ENCODE measurements around the gene RASL10B. TPM values are rescaled to one million over a fixed set of nuclear protein-coding genes. Genes with fewer than 3 reads are reported as not detected.

The RASL10B gene
- total RNA-seq, 4 donors from 2014 or later = 9.9 to 63.8 (median 42.3) TPM

GRCh38 chr17:35708951-35709350 lies 22.5 kb upstream of the RASL10B start:
- ATAC-seq (ENCODE audit: low FRiP score) (no peak), DNase-seq (ENCODE audit: low spot score) (no peak)
- TF ChIP-seq CTCF (IDR thresholded peaks at IDR 0.05) = no peak

DNA sequence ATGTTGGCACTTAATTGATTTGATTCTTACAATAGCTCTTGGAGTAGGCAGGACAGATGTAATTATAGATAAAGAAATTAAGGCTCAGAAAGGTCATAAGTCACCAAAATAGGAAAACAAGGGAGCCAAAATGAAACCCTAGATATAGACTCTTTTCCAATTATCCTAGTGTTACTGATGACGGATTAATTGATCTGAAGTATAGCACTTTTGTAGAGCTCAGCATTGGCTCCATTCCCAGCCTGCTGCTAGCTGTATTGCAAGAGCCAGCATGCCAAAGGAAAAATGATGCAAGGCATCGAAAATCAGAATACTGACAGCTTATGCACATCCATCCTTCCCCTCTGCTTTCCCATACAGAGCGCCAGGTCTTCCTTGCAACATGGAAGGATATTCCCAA lies 21.6 kb upstream of the RASL10B start:
- ATAC-seq (ENCODE audit: low FRiP score) (no peak), DNase-seq (ENCODE audit: low spot score) (no peak)
- TF ChIP-seq CTCF (IDR thresholded peaks at IDR 0.05) = no peak

DNA sequence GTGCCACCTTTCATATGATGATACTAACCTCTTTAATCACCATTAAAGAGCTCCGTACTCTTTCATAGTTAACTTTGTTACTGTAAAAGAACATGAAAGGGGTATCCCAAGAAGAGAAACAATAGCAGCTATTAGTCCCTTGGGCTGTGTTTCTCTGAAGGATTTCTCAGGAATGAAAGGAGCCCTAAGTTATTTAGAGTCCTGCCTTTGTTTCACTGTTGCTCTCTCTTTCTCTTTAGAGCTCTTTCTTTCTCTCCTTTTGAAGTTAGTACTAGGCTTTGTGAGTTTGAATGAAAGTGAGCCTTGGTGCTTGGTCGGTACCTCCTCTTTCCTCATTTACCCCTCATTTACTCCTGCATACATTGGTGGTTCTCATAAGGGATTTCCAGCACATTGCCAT lies 20.5 kb upstream of the RASL10B start:
- no peak for ATAC-seq (ENCODE audit: low FRiP score)

DNA sequence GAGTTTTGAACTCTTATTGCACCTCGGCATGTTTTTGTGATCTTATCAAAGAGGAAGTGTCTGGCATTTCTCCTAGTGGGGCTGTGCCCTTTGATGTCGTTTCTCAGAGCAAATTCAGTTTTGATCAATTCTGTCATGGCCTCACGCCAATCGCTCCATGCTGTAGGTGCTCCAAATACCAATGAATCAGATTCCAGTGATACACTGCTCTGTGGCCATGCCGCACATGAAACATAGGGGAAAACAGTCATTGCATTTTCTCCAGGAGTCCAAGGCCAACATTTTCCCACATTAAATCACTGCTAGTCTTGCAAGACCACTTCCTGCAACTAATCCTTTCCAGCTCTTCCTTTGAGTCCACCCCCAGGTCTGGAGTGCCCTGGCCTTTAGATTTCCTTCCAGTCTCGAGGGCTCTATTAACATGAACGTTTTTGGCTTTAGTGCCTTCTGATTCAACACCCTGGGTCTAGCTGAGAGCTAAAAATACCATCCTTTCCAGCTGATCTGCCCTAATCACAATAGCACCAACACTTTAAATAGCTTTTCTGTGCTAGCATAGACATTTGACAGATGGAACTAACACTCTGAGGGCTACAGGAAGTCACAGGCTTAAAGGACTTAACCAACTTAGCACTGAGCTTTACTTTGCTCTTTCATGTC lies 18.2 kb upstream of the RASL10B start:
- ATAC-seq (ENCODE audit: low FRiP score) = peak; percentile 70
- no peak for TF ChIP-seq CTCF (IDR thresholded peaks at IDR 0.05)
- peak; percentile 31 for DNase-seq (ENCODE audit: low spot score)

More for the DNA sequence above, 20.5 kb upstream of the RASL10B start:
- no peak for DNase-seq (ENCODE audit: low spot score)
- no peak for TF ChIP-seq CTCF (IDR thresholded peaks at IDR 0.05)

DNA sequence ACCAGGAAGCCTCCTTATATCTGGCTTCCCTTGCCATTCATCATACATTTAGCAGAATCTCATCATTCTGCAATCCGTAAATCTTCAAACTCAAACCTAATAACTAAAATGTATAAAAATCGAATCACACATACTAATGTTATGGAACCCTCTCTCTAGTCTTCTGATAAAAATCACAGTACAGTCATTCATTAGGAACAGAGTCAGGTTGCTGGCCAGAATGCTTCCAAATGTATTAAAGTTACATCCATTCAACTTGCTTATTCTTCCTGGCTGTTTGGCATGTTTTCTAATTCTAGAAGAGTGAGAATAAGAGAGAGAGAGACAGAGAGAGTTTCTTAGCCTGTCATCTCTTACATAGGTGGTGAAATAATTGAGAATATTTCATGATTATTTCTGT lies 16.5 kb upstream of the RASL10B start:
- ATAC-seq (ENCODE audit: low FRiP score) (no peak), DNase-seq (ENCODE audit: low spot score) (no peak)
- TF ChIP-seq CTCF (IDR thresholded peaks at IDR 0.05) = no peak

DNA sequence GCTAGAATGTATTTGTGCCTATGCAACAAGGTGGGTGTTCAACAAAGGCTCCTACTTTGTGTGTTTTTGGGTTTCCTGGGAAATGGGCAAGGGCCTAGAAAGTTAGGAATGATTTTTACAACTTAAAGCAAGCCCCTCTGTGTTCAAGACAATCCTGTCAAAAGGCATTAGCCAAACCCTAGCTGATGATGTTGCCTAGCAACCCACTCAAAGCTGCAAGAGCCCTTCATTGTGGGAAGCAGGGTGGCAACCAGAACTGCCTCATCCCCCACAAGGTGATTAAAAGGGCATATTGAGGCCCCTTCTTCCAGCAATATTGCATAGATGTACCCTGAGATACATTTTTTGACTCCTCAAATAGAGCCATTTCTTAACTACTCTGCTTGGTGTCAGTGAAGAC lies 16.0 kb upstream of the RASL10B start:
- TF ChIP-seq CTCF (IDR thresholded peaks at IDR 0.05) = no peak
- DNase-seq (ENCODE audit: low spot score) = no peak
- no peak for ATAC-seq (ENCODE audit: low FRiP score)

DNA sequence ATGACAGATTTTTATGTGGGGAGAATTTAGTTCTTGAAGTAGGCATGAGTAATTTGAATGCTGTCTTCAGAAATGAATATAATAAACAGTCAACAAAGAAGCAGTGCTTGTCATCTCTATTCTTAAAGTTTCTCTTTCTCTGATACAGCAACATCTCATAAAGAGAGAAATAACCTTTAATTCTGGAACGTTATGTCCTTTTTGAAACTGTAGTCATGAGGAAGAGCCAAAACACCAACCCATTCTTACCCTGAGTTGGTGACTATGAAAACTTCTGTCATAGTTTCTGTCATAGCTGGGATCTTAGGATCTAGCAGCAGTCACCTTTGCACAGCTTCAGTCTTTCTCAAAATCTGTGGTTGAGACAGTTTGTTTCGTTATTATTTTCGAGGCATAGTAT lies 15.3 kb upstream of the RASL10B start:
- TF ChIP-seq CTCF (IDR thresholded peaks at IDR 0.05) = no peak
- DNase-seq (ENCODE audit: low spot score) (no peak), ATAC-seq (ENCODE audit: low FRiP score) (no peak)
